T-helper 22 cell (primary cell): ENCODE results near the gene FXYD6.

ENCODE experiments used
- DNase-seq: peaks from one replicate; pipeline ENCODE4 v3.0.0-alpha.2; 2020; ENCODE audit warnings: low read depth

FXYD6 gene

GRCh38 chr11:117792992-117793391 lies 83.5 kb downstream of the FXYD6 start:
- no peak for DNase-seq

- no peak for DNase-seq
Measured at GRCh38 chr11:117792241-117792640, 84.2 kb downstream of the FXYD6 start.

- no peak for DNase-seq
Measured at GRCh38 chr11:117790279-117790678, 86.2 kb downstream of the FXYD6 start.

- no peak for DNase-seq
Measured at GRCh38 chr11:117789241-117789640, 87.2 kb downstream of the FXYD6 start.
